Spleen (tissue), 11 donors: ENCODE measurements around the gene RNF167. TPM values are rescaled to one million over a fixed set of nuclear protein-coding genes. Genes with fewer than 3 reads are reported as not detected.

ENCODE experiments used
- DNase-seq: peaks from one replicate; pipeline ENCODE4 v3.0.0-alpha.2; 2020
- H3K27ac ChIP-seq, 8 donors: fragments of 200-600 bp; sonication (generic) in 7 of 8; 1 replicate in 4 of 8; 2 replicates in 4 of 8; pipeline versions ENCODE4 v1.5.0 to v1.8.0; 2016 to 2021; ENCODE audit warnings: inconsistent platforms in 4 of 8, mild to moderate bottlenecking in 4 of 8, moderate library complexity in 1 of 8
- H3K27me3 ChIP-seq, 7 donors: fragments of 200-600 bp; sonication (generic) in 6 of 7; replicated peaks in 1 of 7; 1 replicate in 4 of 7; 2 replicates in 3 of 7; pipeline versions ENCODE4 v1.5.0 to v1.8.0; 2016 to 2021; ENCODE audit warnings: inconsistent platforms in 3 of 7, mild to moderate bottlenecking in 1 of 7
- H3K36me3 ChIP-seq, 6 donors: fragments of 200-600 bp; sonication (generic) in 5 of 6; 1 replicate in 4 of 6; 2 replicates in 2 of 6; pipeline versions ENCODE4 v1.5.0 to v1.8.0; 2016 to 2021; ENCODE audit warnings: inconsistent platforms in 2 of 6
- H3K4me1 ChIP-seq, 6 donors: fragments of 200-600 bp; sonication (generic) in 5 of 6; 1 replicate in 3 of 6; 2 replicates in 3 of 6; pipeline versions ENCODE4 v1.5.0 to v1.8.0; 2016 to 2021; ENCODE audit warnings: inconsistent platforms in 3 of 6
- H3K4me3 ChIP-seq, 8 donors: fragments of 200-600 bp; sonication (generic) in 7 of 8; 1 replicate in 4 of 8; 2 replicates in 4 of 8; pipeline versions ENCODE4 v1.5.0 to v1.8.0; 2016 to 2021; ENCODE audit warnings: inconsistent platforms in 4 of 8, mild to moderate bottlenecking in 4 of 8, moderate library complexity in 2 of 8
- H3K9me3 ChIP-seq, 8 donors: fragments of 200-600 bp; sonication (generic) in 7 of 8; 1 replicate in 4 of 8; 2 replicates in 4 of 8; pipeline versions ENCODE4 v1.5.0 to v1.8.0; 2016 to 2021; ENCODE audit warnings: inconsistent platforms in 4 of 8
- POLR2A ChIP-seq, 3 donors: fragments of 450-650 bp; IDR thresholded peaks; one replicate each; pipeline ENCODE4 v1.5.1; 2017; ENCODE audit warnings: antibody characterized with exemption in 3 of 3, mild to moderate bottlenecking in 1 of 3
- POLR2AphosphoS5 ChIP-seq, 3 donors: sonication (generic); formaldehyde crosslinking; IDR thresholded peaks; one replicate each; pipeline ENCODE4 v1.5.1; 2017; ENCODE audit warnings: antibody characterized with exemption in 3 of 3
- WGBS, 5 donors: extraction: QIAGEN DNeasy Blood & Tissue Kit in 3 of 5; methylation state at CpG; one replicate each; pipeline versions ENCODE4 v1.1.5 to v1.1.7; 2013 to 2018; 5-methylcytosine and 5-hydroxymethylcytosine counted together
- intact Hi-C: fragments of 100-400 bp; cut with DNase I; formaldehyde crosslinking; loops from one replicate; pipeline ENCODE4 v1.15.0; 2023; ENCODE audit warnings: low total_unique reads
- polyA plus RNA-seq, 3 donors: library from polyadenylated mRNA; stranded (reverse); fragments of 200-250 nt; gene quantifications; one replicate each; pipeline ENCODE4 v1.2.1, GENCODE V29; 2013
- total RNA-seq, 7 donors: library from RNA; depleted of rRNA in 3 of 7; stranded (reverse); fragments of >200 nt in 3 of 7; fragmentation: NEBNext Ultra II Directional in 4 of 7; extraction: Animal tissue kit (Norgen Biotek cat#: 25700) in 4 of 7; gene quantifications; one replicate each; pipeline versions ENCODE4 v1.1.0 to v1.2.1, GENCODE V29; 2016 to 2021
- TF ChIP-seq, protein P1 (sequence below), 11 experiments: fragments of 200-600 bp in 7 of 11; fragments of 450-650 bp in 4 of 11; sonication (generic) in 4 of 11; IDR thresholded peaks in 8 of 11; conservative IDR thresholded peaks in 3 of 11; 1 replicate in 7 of 11; 2 replicates in 4 of 11; pipeline versions ENCODE4 v1.4.0 to v1.8.0; 2016 to 2021; ENCODE audit warnings: antibody characterized with exemption in 11 of 11, inconsistent platforms in 4 of 11, mild to moderate bottlenecking in 1 of 11
- donor health status: healthy with polysubstance abuse.
- donor health status: DM: no; HTN: no; CAD: no; lungs with moderate emphysema.
- donor health status: DM: no; HTN: no; CAD: no.
- donor health status: Bipolar disorder and iron deficiency.
- donor health status: healthy.
- donor health status: DM: no; HTN: no; CAD: no.
- donor health status: DM: yes; HTN: yes; CAD: no.

Gene RNF167
- total and polyA plus RNA-seq, 10 donors, result 57.6 to 146 (median 93.2) TPM

GRCh38 chr17:4969047-4969550 lies 29.0 kb downstream of the RNF167 start:
- intact Hi-C loops, result no loop called here
- H3K27ac ChIP-seq, result peak overlapping the region; percentile 93 to 95 (median 94)
- no peaks in the 10 kb centered on the region for H3K27me3 ChIP-seq
- no peak for TF ChIP-seq POLR2A (IDR thresholded peaks at IDR 0.05)
- no peak for TF ChIP-seq POLR2AphosphoS5 (IDR thresholded peaks at IDR 0.05)
- TF ChIP-seq, protein P1, sequence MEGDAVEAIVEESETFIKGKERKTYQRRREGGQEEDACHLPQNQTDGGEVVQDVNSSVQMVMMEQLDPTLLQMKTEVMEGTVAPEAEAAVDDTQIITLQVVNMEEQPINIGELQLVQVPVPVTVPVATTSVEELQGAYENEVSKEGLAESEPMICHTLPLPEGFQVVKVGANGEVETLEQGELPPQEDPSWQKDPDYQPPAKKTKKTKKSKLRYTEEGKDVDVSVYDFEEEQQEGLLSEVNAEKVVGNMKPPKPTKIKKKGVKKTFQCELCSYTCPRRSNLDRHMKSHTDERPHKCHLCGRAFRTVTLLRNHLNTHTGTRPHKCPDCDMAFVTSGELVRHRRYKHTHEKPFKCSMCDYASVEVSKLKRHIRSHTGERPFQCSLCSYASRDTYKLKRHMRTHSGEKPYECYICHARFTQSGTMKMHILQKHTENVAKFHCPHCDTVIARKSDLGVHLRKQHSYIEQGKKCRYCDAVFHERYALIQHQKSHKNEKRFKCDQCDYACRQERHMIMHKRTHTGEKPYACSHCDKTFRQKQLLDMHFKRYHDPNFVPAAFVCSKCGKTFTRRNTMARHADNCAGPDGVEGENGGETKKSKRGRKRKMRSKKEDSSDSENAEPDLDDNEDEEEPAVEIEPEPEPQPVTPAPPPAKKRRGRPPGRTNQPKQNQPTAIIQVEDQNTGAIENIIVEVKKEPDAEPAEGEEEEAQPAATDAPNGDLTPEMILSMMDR (IDR thresholded peaks at IDR 0.05 in 8 of 11, conservative IDR thresholded peaks at IDR 0.05 in 3 of 11), result no peak
- DNase-seq, result no peak
- peak overlapping the region in 7 of 8 donors; percentile 13 to 90 (median 85) for H3K4me3 ChIP-seq
- peaks cover 0 to 73% (median 41%) of the 10 kb centered on the region in 6 donors for H3K36me3 ChIP-seq
- no peaks in the 10 kb centered on the region for H3K9me3 ChIP-seq
- WGBS, 5 donors, result 84 to 92% (median 88%) methylated on average over 15 of the region's 15 CpGs
- H3K4me1 ChIP-seq, result peaks cover 15 to 87% (median 49%) of the 10 kb centered on the region in 6 donors

DNA sequence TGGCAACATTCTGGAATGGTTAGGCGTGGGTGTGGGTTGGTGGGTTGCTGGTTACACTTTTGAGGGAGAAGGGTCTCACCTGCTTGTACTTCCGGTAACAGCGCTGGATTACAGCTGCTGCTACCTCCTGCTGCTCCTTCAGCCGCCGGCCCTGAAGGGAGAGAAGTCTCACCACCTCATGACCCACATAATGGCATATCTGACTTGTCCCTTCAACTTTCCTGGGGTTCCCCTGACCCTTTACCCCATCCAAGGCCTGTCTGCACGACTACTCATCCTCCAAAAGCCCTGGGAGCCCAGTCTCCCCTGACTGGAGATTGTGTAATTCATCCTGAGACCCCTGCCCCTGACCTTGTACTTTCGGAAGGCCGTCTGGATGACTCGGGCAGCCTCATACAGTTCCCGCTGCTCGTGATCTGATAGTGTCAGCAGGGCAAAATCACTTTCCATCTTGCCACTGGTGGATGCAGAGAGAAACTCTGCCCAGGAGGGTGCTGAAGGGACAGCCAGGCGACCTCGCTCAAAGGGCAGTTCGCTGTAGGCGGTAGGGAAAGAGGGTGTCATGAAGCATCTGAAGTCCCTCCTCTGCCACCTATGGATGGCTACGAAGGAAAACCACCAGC lies 29.6 kb downstream of the RNF167 start:
- H3K9me3 ChIP-seq, result no peaks in the 10 kb centered on the region
- H3K27me3 ChIP-seq, result no peaks in the 10 kb centered on the region
- peak overlapping the region in 4 of 8 donors; percentile 93 to 95 (median 94) for H3K27ac ChIP-seq
- H3K36me3 ChIP-seq, result peaks cover 0 to 75% (median 45%) of the 10 kb centered on the region in 6 donors
- intact Hi-C loops, result no loop called here
- H3K4me3 ChIP-seq, result no peak overlapping the region
- no peak for DNase-seq
- peaks cover 15 to 90% (median 49%) of the 10 kb centered on the region in 6 donors for H3K4me1 ChIP-seq
- 76 to 89% (median 85%) methylated on average over 14 to 16 of the region's 16 CpGs for WGBS, 5 donors
- TF ChIP-seq POLR2AphosphoS5 (IDR thresholded peaks at IDR 0.05), result no peak
- TF ChIP-seq, protein P1 (IDR thresholded peaks at IDR 0.05 in 8 of 11, conservative IDR thresholded peaks at IDR 0.05 in 3 of 11), result no peak
- TF ChIP-seq POLR2A (IDR thresholded peaks at IDR 0.05), result no peak

DNA sequence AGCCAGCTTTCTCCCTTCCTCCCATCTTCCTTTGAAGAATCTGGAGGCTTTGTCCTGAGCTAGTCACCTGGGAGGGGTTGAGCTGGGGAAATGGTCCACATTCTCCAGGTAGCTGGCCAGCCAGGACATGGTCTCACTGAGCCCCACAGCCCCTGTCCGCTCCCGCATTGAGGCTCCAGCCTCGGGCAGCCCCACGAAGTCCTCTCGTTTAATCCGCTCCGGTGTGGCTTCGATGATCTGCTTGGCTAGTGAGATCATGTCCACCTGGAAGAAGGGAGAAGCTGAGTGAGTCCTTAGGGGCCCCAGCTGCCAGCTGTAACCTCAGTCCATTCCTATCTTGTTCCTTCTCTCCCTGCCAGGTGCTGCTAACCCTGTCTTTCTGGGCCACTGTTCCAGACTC lies 30.2 kb downstream of the RNF167 start:
- intact Hi-C loops, result no loop called here
- WGBS, 5 donors, result 92 to 97% (median 96%) methylated on average over 3 to 8 of the region's 8 CpGs
- H3K27me3 ChIP-seq, result no peaks in the 10 kb centered on the region
- H3K36me3 ChIP-seq, result peaks cover 0 to 75% (median 45%) of the 10 kb centered on the region in 6 donors
- peak overlapping the region in 2 of 8 donors; percentile 94 to 95 for H3K27ac ChIP-seq
- H3K9me3 ChIP-seq, result no peaks in the 10 kb centered on the region
- TF ChIP-seq POLR2AphosphoS5 (IDR thresholded peaks at IDR 0.05) (no peak), POLR2A (IDR thresholded peaks at IDR 0.05) (no peak)
- TF ChIP-seq, protein P1 (IDR thresholded peaks at IDR 0.05 in 8 of 11, conservative IDR thresholded peaks at IDR 0.05 in 3 of 11), result no peak
- H3K4me1 ChIP-seq, result peaks cover 15 to 88% (median 47%) of the 10 kb centered on the region in 6 donors
- DNase-seq, result no peak
- H3K4me3 ChIP-seq, result no peak overlapping the region

- no peak overlapping the region for H3K4me3 ChIP-seq
- no peak for DNase-seq
- H3K4me1 ChIP-seq, result peaks cover 8 to 80% (median 33%) of the 10 kb centered on the region in 6 donors
- 92 to 97% (median 96%) methylated on average over 6 of the region's 6 CpGs for WGBS, 5 donors
- no peaks in the 10 kb centered on the region for H3K27me3 ChIP-seq
- TF ChIP-seq POLR2AphosphoS5 (IDR thresholded peaks at IDR 0.05) (no peak), POLR2A (IDR thresholded peaks at IDR 0.05) (no peak)
- TF ChIP-seq, protein P1 (IDR thresholded peaks at IDR 0.05 in 8 of 11, conservative IDR thresholded peaks at IDR 0.05 in 3 of 11), result no peak
- intact Hi-C loops, result no loop called here
- no peak overlapping the region for H3K27ac ChIP-seq
- H3K9me3 ChIP-seq, result no peaks in the 10 kb centered on the region
- H3K36me3 ChIP-seq, result peaks cover 0 to 85% (median 53%) of the 10 kb centered on the region in 6 donors
Observed at GRCh38 chr17:4971826-4972225, 31.8 kb downstream of the RNF167 start.
